Thoracic aorta (tissue), 2 donors: ENCODE data around the gene TRIM29. TPM values are rescaled to one million over a fixed set of nuclear protein-coding genes. Genes with fewer than 3 reads are reported as not detected.

ENCODE experiments used
- ATAC-seq: fragments of 150-250 bp; one replicate; pipeline ENCODE4 v1.8.0; 2017; ENCODE audit warnings: low read depth; ENCODE audit not compliant: insufficient number of reproducible peaks, low FRiP score
- DNase-seq: peaks from one replicate; pipeline ENCODE4 v3.0.0-alpha.2; 2020; ENCODE audit warnings: low spot score
- H3K27ac ChIP-seq, 2 donors: fragments of 200-600 bp; sonication (generic); 1 replicate in 1 of 2; 2 replicates in 1 of 2; pipeline ENCODE4 v1.5.1; 2016; ENCODE audit warnings: mild to moderate bottlenecking in 2 of 2, moderate library complexity in 2 of 2
- H3K27me3 ChIP-seq: fragments of 200-600 bp; sonication (generic); replicated peaks from 2 replicates; pipeline ENCODE4 v1.6.0; 2016; ENCODE audit warnings: mild to moderate bottlenecking; ENCODE audit not compliant: insufficient read depth
- H3K36me3 ChIP-seq: fragments of 200-600 bp; sonication (generic); one replicate; pipeline ENCODE4 v1.5.1; 2016
- H3K4me1 ChIP-seq, 2 donors: fragments of 200-600 bp; sonication (generic); 1 replicate in 1 of 2; 2 replicates in 1 of 2; pipeline versions ENCODE4 v1.5.1 to v1.6.0; 2016; ENCODE audit warnings: low read depth in 2 of 2, mild to moderate bottlenecking in 1 of 2; ENCODE audit not compliant: control insufficient read depth in 1 of 2
- H3K4me3 ChIP-seq: fragments of 200-600 bp; sonication (generic); 2 replicates; pipeline ENCODE4 v1.5.1; 2016; ENCODE audit warnings: mild to moderate bottlenecking
- H3K9me3 ChIP-seq: fragments of 200-600 bp; sonication (generic); 2 replicates; pipeline ENCODE4 v1.5.1; 2016
- CTCF ChIP-seq: fragments of 200-600 bp; sonication (generic); IDR thresholded peaks from one replicate; pipeline ENCODE4 v1.5.1; 2019; ENCODE audit warnings: antibody characterized with exemption
- total RNA-seq, 2 donors: library from RNA; depleted of rRNA; stranded (reverse); fragments of >200 nt; gene quantifications; one replicate each; pipeline versions ENCODE4 v1.1.0 to v1.2.3, GENCODE V29; 2016

Gene TRIM29
- total RNA-seq, 2 donors from 2014 or later: 0.49 to 2.7 TPM

GRCh38 chr11:120142441-120143100, 4.7 kb upstream of the TRIM29 start:
- TF ChIP-seq CTCF: no peak
- H3K36me3 ChIP-seq: no peaks in the 10 kb centered on the region
- DNase-seq (no peak), ATAC-seq (no peak)
- no peaks in the 10 kb centered on the region for H3K9me3 ChIP-seq
- no peak overlapping the region for H3K4me3 ChIP-seq
- H3K27ac ChIP-seq: no peak overlapping the region
- H3K4me1 ChIP-seq: no peaks in the 10 kb centered on the region
- H3K27me3 ChIP-seq: no peaks in the 10 kb centered on the region

GRCh38 chr11:120141768-120142423, 4.0 kb upstream of the TRIM29 start:
- Histone ChIP-seq H3K4me3 (no peak overlapping the region), H3K36me3 (no peaks in the 10 kb centered on the region), H3K27ac (no peak overlapping the region), H3K9me3 (no peaks in the 10 kb centered on the region), H3K27me3 (no peaks in the 10 kb centered on the region), H3K4me1 (no peaks in the 10 kb centered on the region)
- DNase-seq (no peak), ATAC-seq (no peak)
- no peak for TF ChIP-seq CTCF

GRCh38 chr11:120141113-120141767, 3.3 kb upstream of the TRIM29 start:
- H3K4me1 ChIP-seq: no peaks in the 10 kb centered on the region
- ATAC-seq (no peak), DNase-seq (no peak)
- no peak overlapping the region for H3K27ac ChIP-seq
- no peak for TF ChIP-seq CTCF
- H3K4me3 ChIP-seq: no peak overlapping the region
- no peaks in the 10 kb centered on the region for H3K36me3 ChIP-seq
- H3K27me3 ChIP-seq: no peaks in the 10 kb centered on the region
- H3K9me3 ChIP-seq: no peaks in the 10 kb centered on the region

GRCh38 chr11:120139316-120140069, 1.6 kb upstream of the TRIM29 start:
- Histone ChIP-seq H3K4me3 (no peak overlapping the region), H3K36me3 (no peaks in the 10 kb centered on the region), H3K4me1 (no peaks in the 10 kb centered on the region), H3K9me3 (no peaks in the 10 kb centered on the region), H3K27ac (no peak overlapping the region), H3K27me3 (no peaks in the 10 kb centered on the region)
- ATAC-seq: no peak
- no peak for DNase-seq
- no peak for TF ChIP-seq CTCF

GRCh38 chr11:120137187-120137610, 714 bp downstream of the TRIM29 start:
- Histone ChIP-seq H3K9me3 (no peaks in the 10 kb centered on the region), H3K4me1 (no peaks in the 10 kb centered on the region), H3K4me3 (no peak overlapping the region), H3K27ac (no peak overlapping the region), H3K27me3 (no peaks in the 10 kb centered on the region), H3K36me3 (no peaks in the 10 kb centered on the region)
- ATAC-seq (no peak), DNase-seq (no peak)
- TF ChIP-seq CTCF: no peak
